Liver (tissue), 9 donors: Measurements from ENCODE around the gene DAAM1. TPM values are rescaled to one million over a fixed set of nuclear protein-coding genes. Genes with fewer than 3 reads are reported as not detected.

Source experiments
- DNase-seq: peaks from one replicate; pipeline ENCODE4 v3.0.0-alpha.2; 2017; ENCODE audit warnings: low spot score
- H3K27ac ChIP-seq, 2 donors: one replicate each; pipeline ENCODE4 v1.7.0; 2013; ENCODE audit warnings: inconsistent platforms in 2 of 2, low read length in 2 of 2, control low read depth in 1 of 2, low read depth in 1 of 2, mild to moderate bottlenecking in 1 of 2
- H3K27me3 ChIP-seq, 4 donors: one replicate each; pipeline versions ENCODE4 v1.6.1 to v1.7.0; 2013; ENCODE audit warnings: low read length in 3 of 4, inconsistent platforms in 1 of 4, mild to moderate bottlenecking in 1 of 4, moderate library complexity in 1 of 4; ENCODE audit not compliant: control insufficient read depth in 4 of 4, insufficient read depth in 4 of 4
- H3K36me3 ChIP-seq, 4 donors: one replicate each; pipeline versions ENCODE4 v1.6.1 to v1.7.0; 2013; ENCODE audit warnings: low read length in 3 of 4, mild to moderate bottlenecking in 3 of 4, low read depth in 1 of 4, moderate library complexity in 1 of 4; ENCODE audit not compliant: control insufficient read depth in 4 of 4, insufficient read depth in 3 of 4
- H3K4me1 ChIP-seq, 4 donors: one replicate each; pipeline versions ENCODE4 v1.6.1 to v1.7.0; 2013; ENCODE audit warnings: low read length in 3 of 4, mild to moderate bottlenecking in 3 of 4, moderate library complexity in 1 of 4; ENCODE audit not compliant: control insufficient read depth in 4 of 4, insufficient read depth in 4 of 4
- H3K4me3 ChIP-seq, 3 donors: one replicate each; pipeline versions ENCODE4 v1.6.1 to v1.7.0; 2013; ENCODE audit warnings: low read length in 3 of 3, control low read depth in 1 of 3, low read depth in 1 of 3, mild to moderate bottlenecking in 1 of 3
- H3K9ac ChIP-seq, 2 donors: one replicate each; pipeline ENCODE4 v1.7.0; 2013; ENCODE audit warnings: low read length in 2 of 2, mild to moderate bottlenecking in 2 of 2, moderate library complexity in 2 of 2, control low read depth in 1 of 2, low read depth in 1 of 2
- H3K9me3 ChIP-seq, 4 donors: one replicate each; pipeline versions ENCODE4 v1.6.1 to v1.7.0; 2013; ENCODE audit warnings: low read length in 3 of 4; ENCODE audit not compliant: control insufficient read depth in 4 of 4
- EGR1 ChIP-seq, 2 donors: IDR thresholded peaks; 2 replicates each; pipeline ENCODE4 v1.6.1; 2016 to 2018; ENCODE audit warnings: antibody characterized with exemption in 2 of 2, low read depth in 2 of 2
- FOXA2 ChIP-seq: IDR thresholded peaks from 2 replicates; pipeline ENCODE4 v1.6.1; 2016; ENCODE audit warnings: antibody characterized with exemption
- GABPA ChIP-seq, 2 donors: IDR thresholded peaks in 1 of 2; conservative IDR thresholded peaks in 1 of 2; 2 replicates each; pipeline ENCODE4 v1.6.1; 2016; ENCODE audit warnings: antibody characterized with exemption in 2 of 2, mild to moderate bottlenecking in 1 of 2, moderate library complexity in 1 of 2
- HNF4A ChIP-seq, 2 donors: conservative IDR thresholded peaks; 2 replicates each; pipeline ENCODE4 v1.6.1; 2016; ENCODE audit warnings: antibody characterized with exemption in 2 of 2, mild to moderate bottlenecking in 2 of 2
- HNF4G ChIP-seq: IDR thresholded peaks from 2 replicates; pipeline ENCODE4 v1.6.1; 2016; ENCODE audit warnings: antibody characterized with exemption
- JUND ChIP-seq, 2 donors: IDR thresholded peaks; 2 replicates each; pipeline ENCODE4 v1.6.1; 2016; ENCODE audit warnings: antibody characterized with exemption in 2 of 2
- NR2F2 ChIP-seq: IDR thresholded peaks from 2 replicates; pipeline ENCODE4 v1.6.1; 2016; ENCODE audit warnings: antibody characterized with exemption
- RAD21 ChIP-seq, 2 donors: IDR thresholded peaks; 2 replicates each; pipeline ENCODE4 v1.6.1; 2016; ENCODE audit warnings: antibody characterized with exemption in 2 of 2, mild to moderate bottlenecking in 2 of 2
- RXRA ChIP-seq, 2 donors: IDR thresholded peaks; 2 replicates each; pipeline ENCODE4 v1.6.1; 2017 to 2018; ENCODE audit warnings: antibody characterized with exemption in 2 of 2, mild to moderate bottlenecking in 1 of 2
- SP1 ChIP-seq: IDR thresholded peaks from 2 replicates; pipeline ENCODE4 v1.6.1; 2018; ENCODE audit warnings: antibody characterized with exemption, mild to moderate bottlenecking
- TAF1 ChIP-seq: conservative IDR thresholded peaks from 2 replicates; pipeline ENCODE4 v1.6.1; 2016; ENCODE audit warnings: antibody characterized with exemption, mild to moderate bottlenecking
- YY1 ChIP-seq: IDR thresholded peaks from 2 replicates; pipeline ENCODE4 v1.6.1; 2016; ENCODE audit warnings: antibody characterized with exemption, mild to moderate bottlenecking
- WGBS: extraction: QIAGEN DNeasy Blood & Tissue Kit; methylation state at CpG from one replicate; pipeline ENCODE4 v1.1.7; 2013; 5-methylcytosine and 5-hydroxymethylcytosine counted together
- polyA plus RNA-seq, 2 donors: library from polyadenylated mRNA; stranded (reverse) in 1 of 2; unstranded in 1 of 2; fragments of 200-250 nt in 1 of 2; fragments of >200 nt in 1 of 2; fragmentation: Nextera tagmentation in 1 of 2; extraction: Ambion mirVana in 1 of 2; gene quantifications; one replicate each; pipeline versions ENCODE4 v1.2.1 to v1.2.3, GENCODE V29; 2013 to 2015
- total RNA-seq, 2 donors: library from RNA; depleted of rRNA; stranded (reverse); fragments of >200 nt; gene quantifications; one replicate each; pipeline ENCODE4 v1.2.3, GENCODE V29; 2014
- TF ChIP-seq, protein P1 (sequence below): IDR thresholded peaks from 2 replicates; pipeline ENCODE4 v1.6.1; 2016; ENCODE audit warnings: antibody characterized with exemption
- TF ChIP-seq, protein P2 (sequence below): IDR thresholded peaks from 2 replicates; pipeline ENCODE4 v1.6.1; 2016; ENCODE audit warnings: antibody characterized with exemption
- TF ChIP-seq, protein P3 (sequence below): fragments of 150-350 bp; IDR thresholded peaks from 2 replicates; pipeline ENCODE4 v1.5.1; 2017; ENCODE audit warnings: improper control_type of control experiment, low read depth, low read length; ENCODE audit not compliant: missing input control
- TF ChIP-seq, protein P4 (sequence below): IDR thresholded peaks from 2 replicates; pipeline ENCODE4 v1.6.1; 2016; ENCODE audit warnings: antibody characterized with exemption
- donor health status: healthy.
- donor health status: healthy.
- donor health status: healthy.
- donor health status: healthy.
- donor health status: healthy.

DAAM1 gene
- total and polyA plus RNA-seq, 4 donors: 9.5 to 28.4 (median 18.5) TPM

DNA sequence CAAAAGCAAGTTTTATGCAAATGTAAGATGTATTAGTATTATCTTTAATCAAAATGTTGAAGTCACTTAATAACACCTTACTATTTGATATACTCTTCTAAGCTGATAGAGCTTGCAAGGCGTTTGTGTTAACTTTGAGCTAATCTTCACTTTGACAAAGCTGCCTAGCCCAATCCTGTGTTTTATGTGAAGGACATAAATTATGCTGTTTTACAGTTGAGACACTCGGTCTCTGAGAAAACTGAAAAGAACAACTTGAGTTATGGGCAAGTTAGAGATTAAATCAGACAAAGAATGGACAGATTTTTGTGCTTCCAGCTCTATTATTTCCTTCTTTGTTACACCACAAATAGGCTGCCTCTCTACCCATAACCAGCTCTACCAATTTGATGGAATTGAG, 42.0 kb upstream of the DAAM1 start:
- Histone ChIP-seq H3K9me3 (no peaks in the 10 kb centered on the region), H3K9ac (no peak overlapping the region), H3K4me3 (no peak overlapping the region), H3K27ac (no peak overlapping the region), H3K36me3 (no peaks in the 10 kb centered on the region), H3K4me1 (no peaks in the 10 kb centered on the region), H3K27me3 (no peaks in the 10 kb centered on the region)
- no peak for DNase-seq
- 87% methylated on average over 2 of the region's 2 CpGs for WGBS
- TF ChIP-seq HNF4G (no peak), SP1 (no peak), FOXA2 (no peak), EGR1 (IDR thresholded peaks at IDR 0.05; ENCODE audit: low read depth in 2 of 2) (no peak), JUND (IDR thresholded peaks at IDR 0.05) (no peak), RXRA (IDR thresholded peaks at IDR 0.05) (no peak), YY1 (no peak), RAD21 (IDR thresholded peaks at IDR 0.05) (no peak), TAF1 (no peak), NR2F2 (no peak), GABPA (IDR thresholded peaks at IDR 0.05 in 1 of 2, conservative IDR thresholded peaks at IDR 0.05 in 1 of 2) (no peak)
- TF ChIP-seq, protein P1, sequence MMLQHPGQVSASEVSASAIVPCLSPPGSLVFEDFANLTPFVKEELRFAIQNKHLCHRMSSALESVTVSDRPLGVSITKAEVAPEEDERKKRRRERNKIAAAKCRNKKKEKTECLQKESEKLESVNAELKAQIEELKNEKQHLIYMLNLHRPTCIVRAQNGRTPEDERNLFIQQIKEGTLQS: no peak
- TF ChIP-seq, protein P2, sequence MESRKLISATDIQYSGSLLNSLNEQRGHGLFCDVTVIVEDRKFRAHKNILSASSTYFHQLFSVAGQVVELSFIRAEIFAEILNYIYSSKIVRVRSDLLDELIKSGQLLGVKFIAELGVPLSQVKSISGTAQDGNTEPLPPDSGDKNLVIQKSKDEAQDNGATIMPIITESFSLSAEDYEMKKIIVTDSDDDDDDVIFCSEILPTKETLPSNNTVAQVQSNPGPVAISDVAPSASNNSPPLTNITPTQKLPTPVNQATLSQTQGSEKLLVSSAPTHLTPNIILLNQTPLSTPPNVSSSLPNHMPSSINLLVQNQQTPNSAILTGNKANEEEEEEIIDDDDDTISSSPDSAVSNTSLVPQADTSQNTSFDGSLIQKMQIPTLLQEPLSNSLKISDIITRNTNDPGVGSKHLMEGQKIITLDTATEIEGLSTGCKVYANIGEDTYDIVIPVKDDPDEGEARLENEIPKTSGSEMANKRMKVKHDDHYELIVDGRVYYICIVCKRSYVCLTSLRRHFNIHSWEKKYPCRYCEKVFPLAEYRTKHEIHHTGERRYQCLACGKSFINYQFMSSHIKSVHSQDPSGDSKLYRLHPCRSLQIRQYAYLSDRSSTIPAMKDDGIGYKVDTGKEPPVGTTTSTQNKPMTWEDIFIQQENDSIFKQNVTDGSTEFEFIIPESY: no peak
- TF ChIP-seq, protein P3, sequence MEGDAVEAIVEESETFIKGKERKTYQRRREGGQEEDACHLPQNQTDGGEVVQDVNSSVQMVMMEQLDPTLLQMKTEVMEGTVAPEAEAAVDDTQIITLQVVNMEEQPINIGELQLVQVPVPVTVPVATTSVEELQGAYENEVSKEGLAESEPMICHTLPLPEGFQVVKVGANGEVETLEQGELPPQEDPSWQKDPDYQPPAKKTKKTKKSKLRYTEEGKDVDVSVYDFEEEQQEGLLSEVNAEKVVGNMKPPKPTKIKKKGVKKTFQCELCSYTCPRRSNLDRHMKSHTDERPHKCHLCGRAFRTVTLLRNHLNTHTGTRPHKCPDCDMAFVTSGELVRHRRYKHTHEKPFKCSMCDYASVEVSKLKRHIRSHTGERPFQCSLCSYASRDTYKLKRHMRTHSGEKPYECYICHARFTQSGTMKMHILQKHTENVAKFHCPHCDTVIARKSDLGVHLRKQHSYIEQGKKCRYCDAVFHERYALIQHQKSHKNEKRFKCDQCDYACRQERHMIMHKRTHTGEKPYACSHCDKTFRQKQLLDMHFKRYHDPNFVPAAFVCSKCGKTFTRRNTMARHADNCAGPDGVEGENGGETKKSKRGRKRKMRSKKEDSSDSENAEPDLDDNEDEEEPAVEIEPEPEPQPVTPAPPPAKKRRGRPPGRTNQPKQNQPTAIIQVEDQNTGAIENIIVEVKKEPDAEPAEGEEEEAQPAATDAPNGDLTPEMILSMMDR: no peak
- TF ChIP-seq, protein P4, sequence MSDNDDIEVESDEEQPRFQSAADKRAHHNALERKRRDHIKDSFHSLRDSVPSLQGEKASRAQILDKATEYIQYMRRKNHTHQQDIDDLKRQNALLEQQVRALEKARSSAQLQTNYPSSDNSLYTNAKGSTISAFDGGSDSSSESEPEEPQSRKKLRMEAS: no peak

DNA sequence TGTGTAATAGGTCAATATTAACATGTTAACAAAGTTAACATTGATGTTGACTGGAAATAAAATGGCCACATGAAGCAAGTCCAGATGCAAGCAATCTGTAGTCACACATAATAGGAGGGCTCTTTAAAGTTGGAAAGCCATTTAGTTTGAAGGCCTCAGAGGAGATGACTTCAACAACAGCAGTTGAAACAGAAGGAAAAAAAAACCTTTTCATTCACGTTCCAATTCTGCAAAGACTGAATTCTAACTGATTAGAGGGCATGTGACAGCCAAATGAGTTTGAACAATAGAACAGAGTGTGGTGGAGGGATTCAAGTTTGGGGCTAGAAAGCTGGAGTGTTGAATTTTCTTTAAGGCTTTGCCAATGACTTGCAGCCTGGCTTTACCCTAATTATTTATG, 41.5 kb upstream of the DAAM1 start:
- WGBS: 78% methylated on average over 1 of the region's 1 CpG
- TF ChIP-seq NR2F2 (no peak), SP1 (no peak), RXRA (IDR thresholded peaks at IDR 0.05) (no peak), HNF4A (conservative IDR thresholded peaks at IDR 0.05) (no peak), HNF4G (no peak)
- TF ChIP-seq, protein P3: no peak
- DNase-seq: no peak
- Histone ChIP-seq H3K9ac (no peak overlapping the region), H3K4me1 (no peaks in the 10 kb centered on the region), H3K4me3 (no peak overlapping the region), H3K9me3 (no peaks in the 10 kb centered on the region), H3K27ac (no peak overlapping the region), H3K27me3 (no peaks in the 10 kb centered on the region), H3K36me3 (no peaks in the 10 kb centered on the region)
